Prostate gland (tissue), 2 donors: ENCODE data around the gene LIN7B.

Source experiments
- POLR2AphosphoS5 ChIP-seq: sonication (generic); formaldehyde crosslinking; IDR thresholded peaks from one replicate; pipeline ENCODE4 v1.6.1; 2017; ENCODE audit warnings: antibody characterized with exemption
- TF ChIP-seq, protein P1 (sequence below), 4 experiments: fragments of 200-600 bp in 2 of 4; fragments of 450-650 bp in 2 of 4; sonication (generic) in 2 of 4; IDR thresholded peaks; 1 replicate in 3 of 4; 2 replicates in 1 of 4; pipeline ENCODE4 v1.5.1; 2016 to 2019; ENCODE audit warnings: antibody characterized with exemption in 4 of 4, mild to moderate bottlenecking in 2 of 4, moderate library complexity in 2 of 4

DNA sequence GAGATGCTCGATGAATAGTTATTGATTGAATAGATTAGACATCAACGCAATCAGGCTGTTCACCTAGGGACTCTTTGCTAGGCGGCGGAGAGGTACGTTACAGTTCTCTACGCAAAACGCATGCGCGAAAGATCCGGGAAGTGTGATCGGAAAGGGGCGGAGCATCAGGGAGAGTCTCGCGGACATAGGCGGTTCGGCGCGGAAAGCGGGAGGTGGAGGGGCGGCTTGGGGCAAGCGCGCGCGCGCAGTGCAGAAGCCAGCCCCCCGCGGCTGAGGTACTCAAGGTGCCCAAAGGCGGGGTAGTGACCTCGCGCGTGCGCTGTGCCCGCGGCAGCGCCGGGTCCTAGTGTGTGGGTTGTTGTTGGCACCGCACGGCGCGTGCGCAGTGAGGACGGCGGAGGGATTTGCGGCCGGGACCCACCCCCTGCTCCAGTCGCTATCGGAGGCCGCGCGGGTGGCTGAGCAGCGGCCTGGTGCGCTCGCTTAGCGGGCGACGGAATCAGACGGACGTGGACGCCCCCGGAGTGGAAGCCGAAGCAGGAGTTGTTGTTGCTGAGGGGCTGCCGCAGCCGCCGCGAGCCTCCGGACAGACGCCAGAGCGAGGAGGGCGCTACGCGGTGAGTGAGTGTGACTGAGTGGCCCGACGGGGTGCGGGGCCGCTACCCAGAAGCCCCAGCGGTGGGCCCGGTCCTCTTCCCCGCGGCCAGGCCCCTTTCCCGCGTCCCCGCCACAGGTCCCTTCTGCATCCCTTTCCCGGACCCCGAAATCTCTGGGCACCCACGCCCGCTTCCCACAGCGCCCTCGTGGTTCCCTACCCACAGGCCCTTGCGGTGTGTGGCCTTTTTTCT, 28.9 kb upstream of the LIN7B start, which contains the start of gene SNRNP70:
- TF ChIP-seq POLR2AphosphoS5 = peak; percentile 97
- TF ChIP-seq, protein P1, sequence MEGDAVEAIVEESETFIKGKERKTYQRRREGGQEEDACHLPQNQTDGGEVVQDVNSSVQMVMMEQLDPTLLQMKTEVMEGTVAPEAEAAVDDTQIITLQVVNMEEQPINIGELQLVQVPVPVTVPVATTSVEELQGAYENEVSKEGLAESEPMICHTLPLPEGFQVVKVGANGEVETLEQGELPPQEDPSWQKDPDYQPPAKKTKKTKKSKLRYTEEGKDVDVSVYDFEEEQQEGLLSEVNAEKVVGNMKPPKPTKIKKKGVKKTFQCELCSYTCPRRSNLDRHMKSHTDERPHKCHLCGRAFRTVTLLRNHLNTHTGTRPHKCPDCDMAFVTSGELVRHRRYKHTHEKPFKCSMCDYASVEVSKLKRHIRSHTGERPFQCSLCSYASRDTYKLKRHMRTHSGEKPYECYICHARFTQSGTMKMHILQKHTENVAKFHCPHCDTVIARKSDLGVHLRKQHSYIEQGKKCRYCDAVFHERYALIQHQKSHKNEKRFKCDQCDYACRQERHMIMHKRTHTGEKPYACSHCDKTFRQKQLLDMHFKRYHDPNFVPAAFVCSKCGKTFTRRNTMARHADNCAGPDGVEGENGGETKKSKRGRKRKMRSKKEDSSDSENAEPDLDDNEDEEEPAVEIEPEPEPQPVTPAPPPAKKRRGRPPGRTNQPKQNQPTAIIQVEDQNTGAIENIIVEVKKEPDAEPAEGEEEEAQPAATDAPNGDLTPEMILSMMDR (IDR thresholded peaks at IDR 0.05) = peak in 1 of 4 experiments; percentile 45
